T-helper 2 cell (primary cell): Measurements from ENCODE around the gene MIER2.

Source experiments
- DNase-seq, 5 experiments: peaks; one replicate each; pipeline versions ENCODE4 v3.0.0 to v3.0.0-alpha.2; 2012 to 2022

MIER2 gene

GRCh38 chr19:377801-378581 lies 33.4 kb upstream of the MIER2 start:
- DNase-seq = no peak

DNA sequence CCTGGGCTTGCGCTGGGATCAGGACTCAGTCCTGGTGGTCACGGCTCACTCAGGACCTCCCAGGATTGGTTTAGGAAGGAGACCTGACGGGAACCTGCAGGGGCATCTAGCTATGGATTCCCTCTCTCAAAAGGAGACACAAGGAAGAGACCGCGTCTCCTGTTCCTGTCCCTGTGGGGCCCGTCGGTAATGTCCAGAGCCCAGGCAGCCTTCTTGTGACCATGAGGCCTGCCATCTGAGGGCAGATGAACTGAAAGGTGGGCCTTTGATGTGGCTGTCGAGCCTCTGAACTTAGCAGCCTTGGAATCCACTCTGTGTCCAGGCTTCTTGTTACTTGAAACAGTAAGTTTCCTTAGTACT lies 31.5 kb upstream of the MIER2 start:
- DNase-seq = no peak

GRCh38 chr19:375395-376110 lies 31.0 kb upstream of the MIER2 start:
- DNase-seq = no peak

DNA sequence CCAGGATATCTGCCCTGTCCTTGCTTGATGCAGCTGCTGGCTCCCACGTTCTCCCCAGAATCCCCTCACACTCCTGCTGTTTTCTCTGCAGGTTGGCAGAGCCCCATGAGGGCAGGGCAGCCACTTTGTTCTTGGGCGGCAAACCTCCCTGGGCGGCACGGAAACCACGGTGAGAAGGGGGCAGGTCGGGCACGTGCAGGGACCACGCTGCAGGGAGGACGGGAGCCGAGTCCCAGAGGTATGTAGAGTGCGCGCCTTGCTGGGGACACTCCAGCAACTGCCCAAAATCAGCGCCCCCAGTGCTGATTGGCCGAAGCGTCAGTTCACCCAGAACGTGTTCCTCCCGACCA lies 30.3 kb upstream of the MIER2 start:
- DNase-seq = no peak

DNA sequence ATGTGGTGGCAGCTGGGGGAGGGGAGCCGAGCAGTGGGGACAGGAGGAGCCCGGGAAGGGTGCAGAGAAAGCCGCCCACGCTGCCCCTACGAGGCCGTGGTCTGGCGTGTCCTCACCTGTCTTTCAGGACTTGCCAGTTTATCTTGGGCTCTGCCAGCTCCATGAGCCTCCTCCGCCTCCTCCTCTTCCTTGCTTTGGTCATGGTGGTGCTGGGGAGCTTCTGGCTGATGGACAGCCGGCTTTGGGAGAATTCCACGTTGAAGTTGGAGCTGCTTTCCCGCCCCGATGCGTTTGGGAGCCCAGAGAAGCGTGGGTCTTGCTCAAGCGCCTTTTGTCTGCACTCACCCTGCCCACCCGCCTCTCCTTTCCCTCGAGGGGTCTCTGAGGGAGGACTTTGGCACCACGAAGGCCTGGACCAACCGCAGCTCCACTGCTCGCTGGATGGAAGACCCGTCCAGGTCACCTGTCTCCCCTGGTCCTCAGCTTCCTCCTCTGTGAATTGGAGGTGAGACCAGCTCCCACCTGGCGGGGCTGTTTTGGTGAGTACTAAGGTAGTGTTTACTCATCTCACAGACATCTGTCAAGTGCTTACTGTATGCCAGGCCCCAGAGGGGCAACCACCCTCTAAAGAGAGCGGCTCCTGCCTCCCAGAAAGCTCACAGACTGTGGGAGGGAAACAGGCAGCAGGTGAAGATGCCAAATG lies 29.7 kb upstream of the MIER2 start:
- DNase-seq = no peak

DNA sequence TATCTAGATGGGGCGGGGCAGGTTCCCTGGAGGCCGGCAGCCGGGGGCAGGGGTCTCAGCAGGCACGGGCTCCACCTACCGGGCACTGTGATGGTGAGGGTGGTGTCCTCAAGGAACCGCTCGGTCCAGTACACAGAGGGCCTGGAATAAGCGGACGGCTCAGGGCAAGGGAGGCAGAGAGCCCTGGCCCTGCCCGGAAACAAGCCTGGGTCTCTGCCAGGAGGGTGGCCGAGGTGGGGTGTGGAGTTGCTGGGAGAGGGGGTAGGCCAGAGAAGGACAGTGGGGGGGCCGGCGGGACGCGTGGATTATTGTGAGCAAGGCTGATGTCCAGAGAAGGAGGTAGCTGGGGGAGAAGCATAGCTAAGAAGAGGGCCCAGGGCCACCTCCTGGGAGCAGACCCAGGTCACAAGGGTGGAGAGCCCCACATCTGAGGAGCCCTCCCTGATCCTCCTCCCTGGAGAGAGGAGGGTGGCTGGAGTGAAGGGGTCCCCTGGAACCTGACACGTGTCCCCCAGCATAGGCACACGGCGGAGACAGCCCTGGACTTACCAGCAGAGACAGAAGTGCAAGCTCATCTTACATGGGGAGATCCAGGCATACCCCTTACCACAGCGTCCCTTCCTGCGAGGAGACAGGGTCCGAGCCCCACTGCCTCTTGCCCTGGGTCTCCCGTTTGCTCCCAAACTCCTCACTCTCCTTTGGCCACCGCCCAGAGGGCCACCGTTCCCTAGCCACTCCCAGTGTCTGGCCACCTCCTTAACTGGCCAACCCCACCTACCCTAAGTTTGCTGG lies 29.0 kb upstream of the MIER2 start:
- no peak for DNase-seq

GRCh38 chr19:372306-372890 lies 27.8 kb upstream of the MIER2 start:
- no peak for DNase-seq

- no peak for DNase-seq
Measured at GRCh38 chr19:371501-372168, 27.0 kb upstream of the MIER2 start.

- DNase-seq = no peak
Measured at GRCh38 chr19:370641-371330, 26.2 kb upstream of the MIER2 start.

DNA sequence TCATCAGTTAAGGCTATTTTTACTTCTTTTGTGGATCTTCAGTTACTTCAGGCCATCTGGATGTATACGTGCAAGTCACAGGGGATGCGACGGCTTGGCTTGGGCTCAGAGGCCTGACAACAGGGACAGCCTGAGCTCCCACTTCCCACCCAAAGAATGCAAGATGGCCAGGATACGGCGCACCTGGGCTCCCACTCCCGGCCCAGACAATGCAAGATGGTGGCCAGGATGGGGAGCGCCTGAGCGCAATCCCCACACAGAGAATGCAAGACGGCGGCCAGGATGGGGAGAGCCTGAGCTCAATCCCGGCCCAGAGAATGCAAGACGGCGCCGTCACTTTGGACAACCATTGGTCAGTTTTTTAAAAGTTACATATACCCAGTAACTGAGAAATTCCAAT lies 25.3 kb upstream of the MIER2 start:
- DNase-seq = no peak

DNA sequence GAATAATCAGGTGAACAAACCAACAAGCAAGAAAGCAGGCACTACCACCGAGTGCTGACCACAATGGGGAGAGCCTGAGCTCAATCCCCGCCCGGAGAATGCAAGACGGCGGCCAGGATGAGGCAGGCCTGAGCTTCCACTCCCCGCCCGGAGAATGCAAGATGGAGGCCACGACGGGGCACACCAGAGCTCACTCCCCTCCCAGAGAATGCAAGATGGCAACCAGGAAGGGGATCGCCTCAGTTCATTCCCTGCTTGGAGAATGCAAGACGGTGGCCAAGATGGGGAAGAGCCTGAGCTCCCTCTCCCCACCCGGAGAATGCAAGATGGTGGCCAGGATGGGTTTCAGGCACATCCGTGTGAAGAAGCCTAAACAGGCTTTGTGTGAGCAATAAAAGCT lies 24.7 kb upstream of the MIER2 start:
- DNase-seq = no peak

GRCh38 chr19:368630-369024 lies 24.0 kb upstream of the MIER2 start:
- no peak for DNase-seq

GRCh38 chr19:367963-368629 lies 23.5 kb upstream of the MIER2 start:
- no peak for DNase-seq

DNA sequence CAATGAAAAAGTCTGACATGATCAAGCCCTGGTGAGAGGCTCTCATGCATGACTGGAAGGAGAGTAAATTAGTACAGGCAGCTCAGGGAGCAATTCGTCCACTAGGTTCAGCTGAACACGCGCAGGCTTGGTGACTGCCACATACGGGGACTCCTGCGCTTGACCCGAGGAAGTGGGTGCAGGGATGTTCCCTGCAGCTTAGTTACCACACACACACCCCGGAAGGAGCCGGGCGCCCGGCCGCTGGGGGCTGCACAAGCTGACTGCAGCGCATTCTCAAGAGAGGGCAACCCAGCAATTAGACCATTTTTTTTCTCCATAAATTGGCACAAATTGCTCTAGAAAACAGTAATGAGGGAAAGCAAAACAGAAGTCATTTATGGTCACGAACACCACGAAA lies 23.0 kb upstream of the MIER2 start:
- no peak for DNase-seq

GRCh38 chr19:366951-367350 lies 22.4 kb upstream of the MIER2 start:
- no peak for DNase-seq

- no peak for DNase-seq
Measured at GRCh38 chr19:366205-366783, 21.7 kb upstream of the MIER2 start.

GRCh38 chr19:364496-365287 lies 20.1 kb upstream of the MIER2 start:
- no peak for DNase-seq

DNA sequence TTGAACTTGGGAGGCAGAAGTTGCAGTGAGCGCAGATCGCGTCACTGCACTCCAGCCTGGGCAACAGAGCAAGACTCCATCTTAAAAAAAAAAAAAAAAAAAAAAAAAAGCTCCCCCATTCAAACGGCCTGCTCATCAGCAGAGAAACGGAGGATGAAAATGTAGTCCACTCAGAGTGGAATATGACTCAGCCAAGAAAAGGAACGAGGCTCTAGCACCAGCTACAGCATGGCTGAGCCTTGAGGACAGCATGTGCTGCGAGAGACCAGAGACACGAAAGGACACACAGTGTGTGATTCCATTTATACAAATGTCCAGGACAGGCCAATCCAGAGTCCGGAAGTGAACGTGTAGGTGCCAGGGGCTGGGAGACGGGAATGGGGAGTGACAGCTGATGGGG lies 18.1 kb upstream of the MIER2 start:
- no peak for DNase-seq

- DNase-seq = no peak
Measured at GRCh38 chr19:362154-362553, 17.6 kb upstream of the MIER2 start.

- no peak for DNase-seq
Measured at GRCh38 chr19:359653-359925, 15.0 kb upstream of the MIER2 start.
